VCaP (cell line): ENCODE data around the gene ASB8.

Experiments
- H3K27ac ChIP-seq: fragments of 450-650 bp; 2 replicates; pipeline ENCODE4 v1.5.1; 2017
- CTCF ChIP-seq: fragments of 450-650 bp; conservative IDR thresholded peaks from 2 replicates; pipeline ENCODE4 v1.5.1; 2017; ENCODE audit warnings: mild to moderate bottlenecking, moderate library complexity

Gene ASB8

GRCh38 chr12:48189331-48190125 lies 32.2 kb upstream of the ASB8 start:
- no peak overlapping the region for H3K27ac ChIP-seq
- TF ChIP-seq CTCF = peak; percentile 92

GRCh38 chr12:48187916-48188695 lies 30.8 kb upstream of the ASB8 start:
- no peak overlapping the region for H3K27ac ChIP-seq
- no peak for TF ChIP-seq CTCF

- no peak overlapping the region for H3K27ac ChIP-seq
- TF ChIP-seq CTCF = no peak
Measured at GRCh38 chr12:48185181-48185919, 28.0 kb upstream of the ASB8 start.

DNA sequence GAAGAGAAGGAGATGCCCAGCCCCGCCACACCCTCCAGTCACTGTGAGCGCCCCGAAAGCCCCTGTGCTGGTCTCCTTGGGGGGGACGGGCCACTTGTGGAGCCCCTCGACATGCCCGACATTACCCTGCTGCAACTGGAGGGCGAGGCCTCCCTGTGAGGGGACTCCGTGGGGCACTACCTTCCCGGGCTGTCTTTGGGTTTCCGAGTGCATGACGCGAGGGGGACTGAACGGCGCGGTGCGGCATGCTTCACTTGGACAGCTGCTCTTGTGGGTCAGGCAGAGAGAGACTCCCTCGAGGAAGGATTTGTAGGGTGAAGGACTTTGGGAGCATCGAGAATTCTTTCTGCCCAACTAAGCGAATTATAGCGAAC lies 27.2 kb upstream of the ASB8 start:
- no peak for TF ChIP-seq CTCF
- H3K27ac ChIP-seq = no peak overlapping the region

GRCh38 chr12:48183876-48184548 lies 26.7 kb upstream of the ASB8 start:
- H3K27ac ChIP-seq = peak overlapping the region; percentile 52; the same call in 1 of the 2 replicates
- peak; percentile 27; the same call in 1 of the 2 replicates for TF ChIP-seq CTCF

DNA sequence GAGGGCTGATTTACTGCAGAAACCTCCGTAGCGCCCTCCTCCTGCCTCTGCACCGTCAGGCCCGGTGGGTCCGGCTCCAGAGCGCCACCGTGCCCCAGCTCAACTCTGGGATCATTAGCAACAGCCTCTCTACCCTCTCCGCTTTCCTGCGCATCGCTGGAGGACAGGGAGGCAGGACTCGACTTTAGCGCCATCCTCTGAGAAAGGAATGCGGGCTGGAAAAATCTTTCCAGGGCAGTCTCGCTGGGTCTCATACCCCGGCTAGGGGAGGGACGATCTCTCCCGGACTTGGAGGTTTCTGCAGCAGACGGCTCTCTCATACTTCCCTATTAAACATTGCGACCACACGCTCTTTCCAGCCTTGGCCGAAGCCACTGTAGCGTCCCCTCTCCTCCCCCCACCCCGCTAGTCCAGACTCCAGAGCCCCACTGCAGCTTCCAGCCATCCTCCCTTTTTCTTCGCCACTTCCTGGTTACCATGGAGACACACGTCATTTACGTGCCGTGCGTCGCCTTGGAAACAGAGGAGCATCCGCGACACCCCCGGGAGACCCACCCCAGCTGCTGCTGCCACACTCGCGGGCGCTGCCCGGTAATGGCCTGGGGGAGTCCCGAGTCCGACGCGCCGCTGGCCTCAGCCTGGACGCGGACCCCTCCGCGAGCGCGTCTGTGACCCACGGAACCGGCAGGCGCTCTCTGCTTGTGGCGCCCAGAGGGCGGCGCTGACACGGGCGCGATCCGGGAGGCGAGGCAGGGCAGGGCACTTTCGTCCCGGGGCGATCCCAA lies 26.0 kb upstream of the ASB8 start, which contains the start of gene CCDC184:
Gene CCDC184 (plus strand): TSS at position 554 of the 785 bp plus-strand sequence. CDS start 479 bp downstream, outside the sequence.
- TF ChIP-seq CTCF = peak; percentile 67
- H3K27ac ChIP-seq = peak within 1 kb of the TSS; percentile 52
